ENCODE results near the gene WDR70.

The WDR70 gene

DNA sequence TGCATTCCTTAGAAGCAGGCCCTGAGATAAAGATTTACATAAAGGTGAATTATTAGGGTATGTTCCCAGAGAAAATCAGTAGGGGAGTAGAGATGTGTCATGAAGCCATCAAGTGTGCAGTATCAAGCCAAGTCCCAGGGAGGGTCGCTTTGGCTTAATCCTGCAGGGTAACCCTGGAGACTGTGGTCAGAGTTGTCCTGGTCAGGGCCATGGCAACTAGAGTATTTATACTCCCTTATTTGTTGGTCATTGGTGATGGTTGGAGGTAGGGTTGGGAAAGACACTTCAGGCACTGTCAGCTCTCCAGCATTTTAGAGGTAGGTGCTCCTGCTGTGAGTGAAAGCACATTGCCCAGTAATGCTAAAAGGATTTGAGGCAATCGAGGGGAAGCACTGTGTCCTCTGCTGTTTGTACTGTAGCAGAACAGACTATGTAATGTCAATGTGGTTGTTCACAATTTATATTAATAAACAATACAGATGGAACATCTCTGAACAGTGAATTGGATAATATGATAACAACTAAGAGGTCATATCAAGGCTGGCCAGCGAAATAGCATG, 351.9 kb downstream of the WDR70 start:
- no peak for DNase-seq

GRCh38 chr5:37734114-37734513, 355.0 kb downstream of the WDR70 start:
- no peak for DNase-seq

- no peak for DNase-seq
These were observed 356.7 kb downstream of the WDR70 start for GRCh38 chr5:37735649-37736347.

GRCh38 chr5:37736397-37736796, 357.3 kb downstream of the WDR70 start:
- no peak for DNase-seq

- DNase-seq, result no peak
These were observed 358.4 kb downstream of the WDR70 start for GRCh38 chr5:37737326-37738056.

DNA sequence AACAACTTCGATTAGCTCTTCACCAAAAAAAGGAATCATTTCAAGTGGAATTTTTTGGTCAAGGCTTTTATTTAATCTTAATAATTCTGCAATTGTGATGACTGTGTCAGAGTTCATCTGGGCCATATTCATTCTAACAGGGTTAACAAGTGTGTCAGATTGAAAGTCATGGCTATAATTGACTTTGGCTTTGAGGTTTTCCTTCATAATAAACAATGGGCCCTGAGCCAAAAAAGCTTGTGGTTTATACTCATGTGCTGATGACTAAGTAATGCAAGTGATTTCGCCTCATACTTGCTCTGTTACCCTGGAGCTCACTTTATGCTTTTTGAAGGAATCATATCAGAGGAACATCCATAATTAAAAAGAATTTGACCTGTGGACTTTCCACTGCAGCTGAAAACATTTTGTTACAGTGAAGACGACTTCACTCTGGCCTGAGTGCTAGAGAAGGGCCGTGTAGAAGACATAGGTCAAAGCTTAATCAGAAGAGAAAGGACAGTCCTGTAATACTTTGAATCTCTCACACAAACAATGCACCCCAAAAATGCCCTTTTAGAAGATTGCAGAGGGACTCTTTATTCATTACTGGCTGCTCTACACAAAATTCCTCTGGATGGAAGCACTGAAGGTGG, 359.1 kb downstream of the WDR70 start:
- DNase-seq, result no peak

DNA sequence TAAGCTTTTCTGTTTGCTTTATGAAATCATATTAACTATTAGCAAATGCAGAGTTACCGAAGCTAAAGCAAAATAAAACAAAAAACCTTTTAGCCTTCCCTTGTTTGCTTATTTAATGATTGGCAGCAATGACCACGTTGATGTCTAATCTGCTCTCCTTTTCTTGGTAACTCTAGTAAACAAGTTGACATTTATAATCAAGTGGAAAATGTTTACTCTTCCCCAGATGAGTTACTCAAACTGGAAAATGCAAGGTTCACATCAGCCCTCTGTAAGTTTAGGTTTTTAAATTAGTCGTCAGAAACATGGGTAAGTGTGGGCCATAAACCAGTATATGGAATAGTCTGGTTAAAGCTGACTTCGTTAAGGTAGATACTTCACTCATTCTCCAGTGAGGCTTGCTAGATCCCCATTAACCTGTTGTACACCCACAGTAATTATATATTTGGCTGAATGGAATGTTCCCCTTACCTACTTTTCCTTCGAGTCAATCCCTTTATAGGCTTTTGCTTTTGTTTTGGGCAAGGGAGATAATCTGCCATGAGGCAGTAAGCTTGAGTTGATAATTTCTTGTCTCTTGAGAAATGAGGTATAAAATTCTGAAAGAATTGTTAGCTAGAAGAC, 359.9 kb downstream of the WDR70 start:
- DNase-seq, result no peak

- no peak for DNase-seq
These were observed 360.7 kb downstream of the WDR70 start for GRCh38 chr5:37739817-37740261.

DNA sequence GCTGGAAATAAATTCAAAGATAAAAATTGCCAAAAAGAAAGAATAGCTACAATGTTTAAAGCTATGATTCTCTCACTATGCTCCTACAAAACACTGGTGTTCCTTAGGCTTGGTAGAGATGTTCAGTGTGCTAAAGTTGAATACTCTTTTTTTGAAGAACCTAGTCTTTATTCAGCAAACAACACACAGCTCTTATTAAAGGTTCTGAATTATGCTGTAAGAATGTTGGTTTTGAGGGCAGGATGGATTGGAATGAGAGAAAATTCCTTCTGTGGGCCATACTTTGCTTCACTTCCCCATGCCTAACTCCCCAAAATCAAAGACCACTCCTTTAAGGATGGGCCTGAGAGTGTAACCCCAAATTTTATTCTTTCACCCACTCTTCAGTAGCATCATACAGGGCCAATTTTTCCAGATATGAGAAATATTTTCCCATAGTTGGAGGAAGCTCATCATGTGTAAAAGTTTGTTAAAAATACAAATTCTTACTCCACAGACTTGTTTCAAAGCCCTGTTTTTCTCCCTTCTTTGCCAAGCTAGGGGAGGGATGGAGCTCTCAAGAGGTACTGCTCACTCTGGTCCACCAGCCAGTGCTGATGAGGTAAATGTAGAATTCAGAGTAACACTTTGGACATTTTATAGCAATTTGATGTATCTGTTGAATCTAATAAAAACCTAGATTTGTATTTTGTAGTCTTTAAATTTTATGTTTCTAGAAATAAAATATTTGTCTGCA, 361.4 kb downstream of the WDR70 start:
- DNase-seq, result no peak

- no peak for DNase-seq
These were observed 363.0 kb downstream of the WDR70 start for GRCh38 chr5:37742111-37742510.

DNA sequence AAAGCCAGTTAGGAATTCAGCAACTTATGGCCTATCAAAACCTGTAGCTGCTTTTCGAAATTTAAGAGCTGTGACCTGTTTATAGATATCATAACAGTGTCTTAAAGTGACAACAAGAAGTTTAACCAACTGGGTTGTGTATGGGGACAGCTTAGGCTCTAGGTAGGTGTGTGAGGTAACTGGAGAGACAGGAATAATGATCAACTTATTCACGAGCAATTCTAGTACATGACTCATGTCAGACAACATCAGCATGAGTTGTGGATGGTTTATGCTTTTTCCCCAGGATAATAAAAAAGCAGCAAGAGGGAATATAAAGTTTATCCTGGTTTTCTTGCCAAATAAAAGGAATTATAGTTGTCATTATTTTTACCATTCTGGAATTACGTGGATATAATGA, 372.1 kb downstream of the WDR70 start:
- no peak for DNase-seq

DNA sequence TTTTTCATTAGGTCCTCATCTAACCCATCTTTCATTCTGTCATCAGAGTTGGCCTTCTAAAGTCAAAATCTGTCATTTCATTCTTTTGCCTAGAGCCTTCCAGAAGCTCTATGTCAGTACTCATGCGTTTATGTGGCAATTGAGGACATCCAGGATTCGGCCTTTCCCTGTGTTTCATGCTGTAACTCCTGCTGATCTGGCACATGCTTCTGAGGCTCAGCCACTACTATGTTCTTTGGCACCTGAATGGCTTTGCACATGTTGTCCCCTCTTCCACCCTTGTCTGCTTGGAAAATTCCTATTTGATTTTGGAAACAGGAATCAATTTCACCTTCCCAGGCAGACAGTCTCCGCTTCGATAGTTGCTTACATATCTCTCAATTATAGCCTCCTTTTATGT, 375.9 kb downstream of the WDR70 start:
- DNase-seq, result no peak

GRCh38 chr5:37755581-37755980, 376.5 kb downstream of the WDR70 start:
- DNase-seq, result no peak

- DNase-seq, result no peak
These were observed 377.1 kb downstream of the WDR70 start for GRCh38 chr5:37756248-37756647.

DNA sequence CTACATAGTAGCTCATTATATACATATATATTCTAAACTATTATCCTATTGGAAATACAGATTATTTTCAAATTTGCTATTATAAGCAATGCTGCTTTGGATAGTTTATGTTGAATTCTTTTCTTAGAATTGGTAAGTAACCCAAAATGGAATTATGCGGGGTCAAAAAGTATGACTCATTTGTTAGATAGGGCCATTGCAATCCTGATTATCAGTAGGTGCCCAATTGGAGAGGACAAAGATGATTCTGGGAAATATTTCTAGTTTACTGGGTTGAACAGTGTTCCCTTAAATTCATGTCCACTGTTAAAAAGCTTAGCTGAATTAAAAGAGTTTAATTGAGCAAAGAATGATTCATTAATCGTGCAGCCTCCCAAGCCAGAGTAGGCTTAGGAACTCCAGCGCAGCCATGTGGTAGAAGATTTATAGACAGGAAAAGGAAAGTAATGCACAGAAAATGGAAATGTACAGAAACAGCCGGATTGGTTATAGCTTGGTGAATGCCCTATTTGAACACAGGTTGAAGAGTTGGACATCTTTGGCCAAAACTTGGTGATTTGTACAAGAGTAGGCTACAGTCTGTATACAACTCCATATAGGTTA, 379.0 kb downstream of the WDR70 start:
- DNase-seq, result no peak

GRCh38 chr5:37767251-37767650, 388.1 kb downstream of the WDR70 start:
- DNase-seq, result no peak

- DNase-seq, result no peak
These were observed 388.8 kb downstream of the WDR70 start for GRCh38 chr5:37767961-37768360.

DNA sequence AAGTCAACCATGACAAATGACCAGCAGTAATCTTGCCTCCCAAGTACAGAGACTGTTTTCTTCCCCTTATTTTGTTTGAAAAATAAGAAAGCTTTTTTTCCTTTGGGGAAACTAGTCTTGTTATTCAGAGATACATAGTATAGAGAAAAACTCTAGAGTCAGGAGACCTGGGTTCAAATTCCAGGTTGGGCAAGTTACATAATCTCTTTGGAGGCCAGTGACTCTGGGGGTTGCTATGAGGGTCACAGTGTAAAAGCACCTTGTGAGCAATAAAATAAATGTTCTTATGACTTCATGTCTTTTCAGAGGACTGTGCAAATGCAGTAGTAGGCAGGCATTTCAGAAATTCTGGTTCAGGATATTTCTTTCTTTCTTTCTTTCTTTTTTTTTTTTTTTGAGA, 389.3 kb downstream of the WDR70 start:
- DNase-seq, result no peak

DNA sequence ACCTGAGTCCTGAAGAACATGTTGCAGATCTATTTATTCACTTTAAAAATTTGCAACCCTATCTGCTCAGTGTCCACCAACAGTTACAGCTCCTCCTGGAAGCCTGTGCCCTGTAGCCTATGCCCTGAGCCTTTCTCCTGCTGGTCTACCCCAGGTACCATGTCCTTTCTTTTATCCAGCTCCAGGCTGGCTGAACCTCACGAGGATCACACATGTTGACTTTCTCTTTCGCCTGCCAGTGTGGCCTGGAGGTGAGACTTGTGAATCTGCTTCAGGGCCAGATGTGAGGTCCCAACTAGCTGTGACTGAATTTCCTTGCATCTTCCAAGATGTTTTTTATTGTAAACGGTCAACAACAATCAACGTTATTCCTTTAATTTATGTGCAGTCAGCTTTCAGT, 390.0 kb downstream of the WDR70 start:
- DNase-seq, result no peak

GRCh38 chr5:37769840-37770239, 390.7 kb downstream of the WDR70 start:
- DNase-seq, result no peak

DNA sequence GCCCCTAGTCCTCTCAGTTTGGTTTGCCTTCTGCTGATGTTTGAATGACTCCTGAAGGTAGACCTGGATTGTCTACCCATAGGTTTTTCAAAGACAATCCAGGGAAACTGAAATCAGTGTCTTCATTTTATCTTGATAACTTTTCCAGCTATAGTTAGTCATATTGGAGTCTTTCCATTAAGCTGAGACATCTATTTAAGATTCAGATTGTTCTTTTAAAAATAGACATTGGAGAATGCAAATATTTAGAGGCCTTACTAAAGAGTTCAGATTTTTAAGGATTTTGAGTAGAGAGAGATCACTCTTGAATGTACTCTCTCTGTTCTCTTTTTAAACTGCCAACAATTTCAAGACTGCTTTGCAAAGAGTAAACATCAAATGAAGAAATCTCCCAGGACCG, 391.7 kb downstream of the WDR70 start:
- DNase-seq, result no peak

GRCh38 chr5:37771203-37771611, 392.1 kb downstream of the WDR70 start:
- DNase-seq, result no peak
